Measurements from ENCODE around the gene ARAP1. TPM values are rescaled to one million over a fixed set of nuclear protein-coding genes. Genes with fewer than 3 reads are reported as not detected.

The ARAP1 gene
- total and polyA plus RNA-seq, 2 donors (not counting 1 experiment from before 2014, with no cell fraction given), result 41.8 to 113 TPM

DNA sequence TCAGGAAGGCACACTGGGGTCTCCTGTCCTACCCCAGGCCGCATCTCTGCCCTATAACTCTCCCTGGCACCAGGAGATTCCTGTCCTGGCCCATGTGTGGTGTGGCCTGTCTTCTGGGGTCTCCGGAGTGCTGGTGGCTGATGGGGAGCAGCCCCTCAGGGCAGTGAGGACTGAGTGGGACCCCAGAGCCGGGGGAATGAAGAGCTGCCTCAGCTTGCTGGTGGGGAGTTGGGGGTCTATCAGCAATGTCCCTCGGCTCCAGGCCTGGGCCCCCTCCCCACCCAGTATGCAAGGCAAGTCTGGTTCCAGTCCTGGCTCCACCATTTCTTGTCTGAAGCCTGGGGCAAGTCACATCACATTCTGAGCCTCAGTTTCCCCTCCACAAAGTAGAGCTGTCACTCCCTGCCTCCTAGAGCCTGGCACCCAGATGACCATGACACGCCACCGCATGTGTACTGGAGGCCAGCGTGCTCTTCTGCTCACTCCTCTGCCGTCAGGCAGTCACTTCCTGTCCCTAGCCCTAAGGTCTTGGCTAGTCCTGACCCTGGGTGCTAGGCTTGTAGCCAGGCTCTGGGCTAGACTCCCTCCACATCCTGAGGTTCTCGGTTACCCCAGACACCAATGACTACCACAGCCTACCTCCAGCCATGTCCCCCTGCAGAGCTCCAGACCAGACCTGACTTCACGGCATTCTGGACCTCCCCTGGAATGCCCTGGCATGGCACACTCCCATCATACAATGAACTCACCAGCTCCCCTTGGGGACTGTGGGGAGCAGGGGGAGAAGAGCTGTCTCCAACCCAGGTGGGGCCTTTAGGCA, 12.8 kb downstream of the ARAP1 start:
- no peak overlapping the region for H3K9ac ChIP-seq (ENCODE audit: insufficient read depth, low read length)

DNA sequence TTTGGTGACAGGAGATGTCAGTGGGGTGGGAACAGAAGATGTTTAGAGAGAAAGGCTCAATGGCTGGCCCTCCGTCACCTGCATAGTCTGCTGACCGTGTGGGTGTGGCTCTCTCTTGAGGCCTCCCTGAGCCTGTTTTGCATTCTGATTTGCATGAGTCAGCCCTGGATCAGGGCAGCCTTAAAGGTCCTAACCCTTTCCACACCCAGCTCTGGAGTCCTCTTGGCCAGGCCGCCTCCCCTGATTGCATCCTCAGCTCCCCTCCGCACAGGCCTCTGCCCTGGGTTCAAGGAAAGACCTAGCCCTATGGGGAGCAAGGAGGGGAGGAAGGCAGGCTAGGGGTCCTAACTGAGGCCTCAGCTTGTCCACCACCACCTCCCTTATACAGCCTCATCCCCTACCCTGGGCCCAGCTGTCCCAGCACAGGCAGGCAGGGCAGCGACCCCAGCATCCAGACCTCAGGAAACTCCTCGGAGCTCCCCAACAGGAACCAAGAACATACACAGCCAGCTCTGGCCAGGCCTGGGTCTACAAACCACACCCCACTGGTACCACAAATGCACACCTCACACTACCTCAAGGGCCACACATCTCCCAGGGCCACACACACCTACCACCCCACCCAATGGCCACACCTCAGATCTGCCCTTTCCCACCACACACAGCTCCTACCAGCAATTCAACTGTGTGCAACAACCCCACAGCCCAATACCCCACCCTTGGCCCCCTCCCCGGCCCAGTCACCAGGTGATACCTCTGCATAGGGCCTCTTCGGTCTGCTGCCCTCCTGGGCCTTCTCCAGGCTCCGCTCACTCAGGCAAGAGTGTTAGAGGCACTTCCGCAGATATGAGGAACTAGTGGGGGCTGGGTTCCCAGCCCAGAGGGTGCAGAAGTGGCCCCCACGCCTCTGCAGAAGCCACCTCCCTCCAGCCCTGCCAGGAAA, 13.7 kb downstream of the ARAP1 start:
- no peak for TF ChIP-seq EZH2 (IDR thresholded peaks at IDR 0.05; ENCODE audit: low read length, missing control alignments)
- TF ChIP-seq, protein P1, sequence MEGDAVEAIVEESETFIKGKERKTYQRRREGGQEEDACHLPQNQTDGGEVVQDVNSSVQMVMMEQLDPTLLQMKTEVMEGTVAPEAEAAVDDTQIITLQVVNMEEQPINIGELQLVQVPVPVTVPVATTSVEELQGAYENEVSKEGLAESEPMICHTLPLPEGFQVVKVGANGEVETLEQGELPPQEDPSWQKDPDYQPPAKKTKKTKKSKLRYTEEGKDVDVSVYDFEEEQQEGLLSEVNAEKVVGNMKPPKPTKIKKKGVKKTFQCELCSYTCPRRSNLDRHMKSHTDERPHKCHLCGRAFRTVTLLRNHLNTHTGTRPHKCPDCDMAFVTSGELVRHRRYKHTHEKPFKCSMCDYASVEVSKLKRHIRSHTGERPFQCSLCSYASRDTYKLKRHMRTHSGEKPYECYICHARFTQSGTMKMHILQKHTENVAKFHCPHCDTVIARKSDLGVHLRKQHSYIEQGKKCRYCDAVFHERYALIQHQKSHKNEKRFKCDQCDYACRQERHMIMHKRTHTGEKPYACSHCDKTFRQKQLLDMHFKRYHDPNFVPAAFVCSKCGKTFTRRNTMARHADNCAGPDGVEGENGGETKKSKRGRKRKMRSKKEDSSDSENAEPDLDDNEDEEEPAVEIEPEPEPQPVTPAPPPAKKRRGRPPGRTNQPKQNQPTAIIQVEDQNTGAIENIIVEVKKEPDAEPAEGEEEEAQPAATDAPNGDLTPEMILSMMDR (conservative IDR thresholded peaks at IDR 0.05 in 1 of 2, IDR thresholded peaks at IDR 0.05 in 1 of 2; ENCODE audit: low read depth in 1 of 2, low read length in 2 of 2), result no peak
- peaks cover 14% of the 10 kb centered on the region for H3K79me2 ChIP-seq (ENCODE audit: control insufficient read depth, insufficient read depth, low read length)
- no peaks in the 10 kb centered on the region for H3K9me3 ChIP-seq (ENCODE audit: control insufficient read depth, insufficient read depth, low read depth, low read length)
- H3K27ac ChIP-seq (ENCODE audit: insufficient read depth, low read length), result peak overlapping the region; percentile 37
- peaks cover 45% of the 10 kb centered on the region for H3K4me1 ChIP-seq (ENCODE audit: control insufficient read depth, extremely low read depth, insufficient read depth, low read length)
- no peaks in the 10 kb centered on the region for H4K20me1 ChIP-seq (ENCODE audit: control insufficient read depth, extremely low read depth, insufficient read depth, low read length)
- H2AFZ ChIP-seq (ENCODE audit: low read length), result no peak overlapping the region
- H3K27me3 ChIP-seq (ENCODE audit: control insufficient read depth, insufficient read depth, low read length), result no peaks in the 10 kb centered on the region
- no peaks in the 10 kb centered on the region for H3K36me3 ChIP-seq (ENCODE audit: control insufficient read depth, insufficient read depth, low read length)
- H3K9ac ChIP-seq (ENCODE audit: insufficient read depth, low read length), result no peak overlapping the region
- no peak overlapping the region for H3K4me3 ChIP-seq (replicated peaks in 1 of 4; ENCODE audit: control extremely low read depth in 1 of 4, insufficient read depth in 1 of 4, low read depth in 3 of 4, low read length in 4 of 4)
- H3K4me2 ChIP-seq (ENCODE audit: extremely low read depth, insufficient read depth, low read length), result peak overlapping the region; percentile 40
- DNase-seq (ENCODE audit: low read depth in 2 of 2), result peak in 1 of 2 donors; percentile 59

More for the DNA sequence above, 12.8 kb downstream of the ARAP1 start:
- Histone ChIP-seq H3K4me3 (replicated peaks in 1 of 4; ENCODE audit: control extremely low read depth in 1 of 4, insufficient read depth in 1 of 4, low read depth in 3 of 4, low read length in 4 of 4) (no peak overlapping the region), H3K4me2 (ENCODE audit: extremely low read depth, insufficient read depth, low read length) (no peak overlapping the region), H3K36me3 (ENCODE audit: control insufficient read depth, insufficient read depth, low read length) (no peaks in the 10 kb centered on the region), H3K9me3 (ENCODE audit: control insufficient read depth, insufficient read depth, low read depth, low read length) (no peaks in the 10 kb centered on the region), H3K27me3 (ENCODE audit: control insufficient read depth, insufficient read depth, low read length) (no peaks in the 10 kb centered on the region), H2AFZ (ENCODE audit: low read length) (no peak overlapping the region), H3K27ac (ENCODE audit: insufficient read depth, low read length) (no peak overlapping the region), H4K20me1 (ENCODE audit: control insufficient read depth, extremely low read depth, insufficient read depth, low read length) (no peaks in the 10 kb centered on the region), H3K79me2 (ENCODE audit: control insufficient read depth, insufficient read depth, low read length) (peaks cover 14% of the 10 kb centered on the region), H3K4me1 (ENCODE audit: control insufficient read depth, extremely low read depth, insufficient read depth, low read length) (peaks cover 45% of the 10 kb centered on the region)
- no peak for DNase-seq (ENCODE audit: low read depth in 2 of 2)
- no peak for TF ChIP-seq EZH2 (IDR thresholded peaks at IDR 0.05; ENCODE audit: low read length, missing control alignments)
- TF ChIP-seq, protein P1 (conservative IDR thresholded peaks at IDR 0.05 in 1 of 2, IDR thresholded peaks at IDR 0.05 in 1 of 2; ENCODE audit: low read depth in 1 of 2, low read length in 2 of 2), result no peak

DNA sequence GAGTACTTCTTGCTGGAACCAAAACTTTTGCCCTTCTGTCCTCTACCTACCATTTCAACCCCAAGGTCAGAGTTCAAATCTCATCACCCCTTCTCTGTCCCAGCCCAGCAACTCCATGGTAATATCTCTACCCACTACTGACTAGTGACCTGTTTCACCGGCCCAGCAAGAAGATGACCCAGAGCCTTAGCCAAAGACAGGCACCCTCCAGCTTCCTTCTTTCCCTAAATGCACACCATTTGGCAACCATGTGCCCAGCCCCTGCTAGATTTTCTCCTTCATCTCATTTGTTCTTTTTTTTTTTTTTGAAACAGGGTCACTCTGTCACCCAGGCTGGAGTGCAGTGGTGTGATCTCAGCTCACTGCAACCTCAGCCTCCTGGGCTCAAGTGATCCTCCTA, 14.9 kb downstream of the ARAP1 start:
- no peaks in the 10 kb centered on the region for H4K20me1 ChIP-seq (ENCODE audit: control insufficient read depth, extremely low read depth, insufficient read depth, low read length)
- no peak for TF ChIP-seq EZH2 (IDR thresholded peaks at IDR 0.05; ENCODE audit: low read length, missing control alignments)
- TF ChIP-seq, protein P1 (conservative IDR thresholded peaks at IDR 0.05 in 1 of 2, IDR thresholded peaks at IDR 0.05 in 1 of 2; ENCODE audit: low read depth in 1 of 2, low read length in 2 of 2), result no peak
- H3K4me3 ChIP-seq (replicated peaks in 1 of 4; ENCODE audit: control extremely low read depth in 1 of 4, insufficient read depth in 1 of 4, low read depth in 3 of 4, low read length in 4 of 4), result no peak overlapping the region
- no peaks in the 10 kb centered on the region for H3K9me3 ChIP-seq (ENCODE audit: control insufficient read depth, insufficient read depth, low read depth, low read length)
- H3K27ac ChIP-seq (ENCODE audit: insufficient read depth, low read length), result peak overlapping the region; percentile 75
- H3K36me3 ChIP-seq (ENCODE audit: control insufficient read depth, insufficient read depth, low read length), result no peaks in the 10 kb centered on the region
- H3K4me1 ChIP-seq (ENCODE audit: control insufficient read depth, extremely low read depth, insufficient read depth, low read length), result peaks cover 45% of the 10 kb centered on the region
- peaks cover 13% of the 10 kb centered on the region for H3K79me2 ChIP-seq (ENCODE audit: control insufficient read depth, insufficient read depth, low read length)
- no peaks in the 10 kb centered on the region for H3K27me3 ChIP-seq (ENCODE audit: control insufficient read depth, insufficient read depth, low read length)
- H3K4me2 ChIP-seq (ENCODE audit: extremely low read depth, insufficient read depth, low read length), result no peak overlapping the region
- H3K9ac ChIP-seq (ENCODE audit: insufficient read depth, low read length), result no peak overlapping the region
- H2AFZ ChIP-seq (ENCODE audit: low read length), result no peak overlapping the region
- no peak for DNase-seq (ENCODE audit: low read depth in 2 of 2)
